ENCODE measurements around the gene AHSP.
"Not testable (repeated sequence)": the region's sequence is repeated elsewhere in the genome, so short reads cannot be mapped to it uniquely, and the experiment has no call there.

The AHSP gene

GRCh38 chr16:31501226-31501965 lies 26.3 kb upstream of the AHSP start:
- no peak for DNase-seq (ENCODE audit: low read depth)

DNA sequence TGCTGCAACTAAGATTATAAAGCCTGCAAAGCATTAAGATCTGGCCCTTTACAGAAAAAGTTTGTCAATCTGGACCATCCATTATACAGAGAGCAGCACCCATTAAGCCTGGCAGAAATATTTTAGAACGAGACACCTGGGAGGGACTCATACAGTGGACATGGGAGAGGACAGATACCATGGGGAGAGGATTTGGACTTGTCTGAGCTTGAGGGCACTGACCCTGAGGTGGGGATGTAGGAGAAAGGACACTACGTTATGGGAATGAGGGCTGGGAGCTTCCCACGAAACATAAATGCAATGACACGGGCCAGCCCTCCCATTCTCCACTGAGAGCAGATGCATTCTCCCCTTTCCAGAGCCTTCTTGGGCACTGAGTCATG lies 25.7 kb upstream of the AHSP start:
- DNase-seq (ENCODE audit: low read depth) = no peak

GRCh38 chr16:31502981-31503380 lies 24.7 kb upstream of the AHSP start:
- DNase-seq (ENCODE audit: low read depth) = no peak

- DNase-seq (ENCODE audit: low read depth) = not testable (repeated sequence)
These were observed 24.1 kb upstream of the AHSP start for GRCh38 chr16:31503555-31503954.

- no peak for DNase-seq (ENCODE audit: low read depth)
These were observed 23.5 kb upstream of the AHSP start for GRCh38 chr16:31504159-31504558.

DNA sequence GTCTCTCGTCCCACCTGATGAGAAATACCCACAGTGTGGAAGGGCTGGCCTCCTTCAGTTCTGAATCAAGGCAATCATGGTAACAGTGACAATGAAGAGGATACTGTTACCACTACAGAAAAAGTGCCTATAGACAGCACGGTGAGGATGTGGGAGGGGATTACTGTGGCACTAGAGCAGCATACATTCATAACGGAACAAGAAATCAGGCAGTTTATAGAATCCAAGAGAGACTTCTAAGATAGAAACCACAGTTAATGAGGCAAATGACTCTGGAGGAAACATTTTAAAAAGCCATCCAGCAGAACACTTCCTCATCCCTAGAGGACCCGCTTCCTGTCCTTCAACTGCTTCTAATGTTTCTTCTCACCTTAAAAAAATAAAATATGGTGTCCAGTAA lies 22.2 kb upstream of the AHSP start:
- DNase-seq (ENCODE audit: low read depth) = no peak

DNA sequence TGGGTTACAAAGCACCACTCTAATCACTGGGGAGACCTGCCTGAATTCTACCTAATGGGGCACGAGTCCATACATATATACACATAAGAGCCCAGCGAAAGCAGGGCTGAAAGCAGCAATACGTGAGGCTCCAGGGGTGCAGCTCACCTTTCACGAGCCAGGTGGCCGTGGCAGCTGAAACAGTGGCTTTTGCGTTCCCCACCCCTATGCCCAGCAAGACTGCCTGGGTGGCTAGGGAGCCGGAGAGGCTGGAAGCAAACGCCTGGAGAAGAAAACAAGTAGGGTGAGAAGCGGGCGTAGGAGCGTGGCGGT lies 20.1 kb upstream of the AHSP start:
- no peak for DNase-seq (ENCODE audit: low read depth)

- peak; percentile 83 for DNase-seq (ENCODE audit: low read depth)
These were observed 19.6 kb upstream of the AHSP start, which contains the start of gene RUSF1 for GRCh38 chr16:31507929-31508705. RUSF1 (minus strand) TSS chr16:31508391; CDS start chr16:31508373, 18 bp downstream.

GRCh38 chr16:31508706-31509195 lies 18.9 kb upstream of the AHSP start:
- DNase-seq (ENCODE audit: low read depth) = no peak

GRCh38 chr16:31513126-31513525 lies 14.6 kb upstream of the AHSP start:
- no peak for DNase-seq (ENCODE audit: low read depth)

DNA sequence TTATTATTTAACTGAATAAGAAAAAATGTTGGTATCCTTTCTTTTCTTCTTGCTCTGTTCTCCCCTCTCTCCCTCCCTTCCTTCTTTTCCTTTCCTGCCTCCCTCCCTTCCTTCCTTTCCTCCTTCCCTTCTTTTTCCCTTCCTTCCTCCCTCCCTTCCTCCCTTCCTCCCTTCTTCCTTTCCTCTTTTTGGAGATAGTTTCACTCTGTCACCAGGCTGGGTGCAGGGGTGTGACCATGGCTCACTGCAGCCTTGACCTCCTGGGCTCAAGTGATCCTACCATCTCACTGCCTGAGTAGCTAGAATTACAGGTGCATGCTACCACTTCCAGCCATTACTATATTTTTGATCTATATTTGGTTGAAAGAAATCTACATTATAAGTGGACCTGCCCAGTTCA lies 13.8 kb upstream of the AHSP start:
- DNase-seq (ENCODE audit: low read depth) = no peak

GRCh38 chr16:31517800-31518402 lies 9.8 kb upstream of the AHSP start:
- DNase-seq (ENCODE audit: low read depth) = no peak

DNA sequence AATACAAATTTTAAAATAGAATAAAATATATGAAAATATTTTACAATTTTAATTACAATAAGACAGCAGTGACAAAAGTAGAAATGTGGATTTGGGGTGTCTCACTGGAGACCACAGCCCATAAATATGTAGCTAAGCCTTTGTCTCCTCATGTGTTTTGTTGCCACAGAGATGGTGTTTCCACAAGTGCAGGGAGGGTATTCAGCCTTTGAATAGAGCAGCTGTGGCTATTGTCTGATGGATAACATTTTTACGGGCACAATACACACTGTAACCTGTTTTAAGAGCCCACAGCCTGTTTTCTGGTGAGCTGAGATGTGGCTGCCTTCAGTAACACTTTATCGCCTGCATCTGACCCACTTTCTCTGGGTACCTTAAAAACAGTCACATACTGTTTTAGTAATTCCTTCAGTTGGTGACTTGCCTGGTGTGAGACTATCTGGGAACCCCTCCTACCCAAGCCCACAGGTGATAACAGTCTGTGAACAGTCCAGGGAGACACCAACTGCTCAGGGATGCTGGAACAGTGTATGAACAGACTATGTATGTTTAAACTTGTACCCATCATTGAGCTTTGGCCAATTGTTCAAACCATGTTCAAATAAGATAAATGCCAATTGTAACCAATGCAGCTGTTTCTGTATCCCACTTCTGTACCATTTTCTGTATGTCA lies 7.8 kb upstream of the AHSP start:
- DNase-seq (ENCODE audit: low read depth) = no peak

- DNase-seq (ENCODE audit: low read depth) = no peak
These were observed 6.3 kb upstream of the AHSP start for GRCh38 chr16:31521368-31521767.

DNA sequence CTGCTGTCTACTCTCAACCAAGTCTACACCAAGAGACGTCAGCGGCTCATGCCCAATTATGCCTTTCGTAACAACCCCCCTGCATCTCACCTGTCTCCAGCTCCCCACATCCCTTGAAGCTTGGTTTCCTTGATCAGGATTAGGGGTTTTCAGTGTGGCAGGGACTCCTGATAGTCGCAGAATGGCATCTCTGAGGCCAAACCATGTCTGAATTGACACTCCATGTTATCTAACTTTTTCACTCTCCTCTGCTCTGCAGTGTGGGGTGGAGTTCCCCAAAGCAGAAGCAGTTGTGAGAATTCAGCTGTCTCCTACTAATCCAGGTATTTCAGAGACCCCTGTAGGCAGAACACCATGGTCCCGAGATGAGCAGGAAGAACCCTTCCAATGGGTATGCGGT lies 5.6 kb upstream of the AHSP start:
- DNase-seq (ENCODE audit: low read depth) = no peak

GRCh38 chr16:31523768-31524167 lies 3.9 kb upstream of the AHSP start:
- not testable (repeated sequence) for DNase-seq (ENCODE audit: low read depth)

DNA sequence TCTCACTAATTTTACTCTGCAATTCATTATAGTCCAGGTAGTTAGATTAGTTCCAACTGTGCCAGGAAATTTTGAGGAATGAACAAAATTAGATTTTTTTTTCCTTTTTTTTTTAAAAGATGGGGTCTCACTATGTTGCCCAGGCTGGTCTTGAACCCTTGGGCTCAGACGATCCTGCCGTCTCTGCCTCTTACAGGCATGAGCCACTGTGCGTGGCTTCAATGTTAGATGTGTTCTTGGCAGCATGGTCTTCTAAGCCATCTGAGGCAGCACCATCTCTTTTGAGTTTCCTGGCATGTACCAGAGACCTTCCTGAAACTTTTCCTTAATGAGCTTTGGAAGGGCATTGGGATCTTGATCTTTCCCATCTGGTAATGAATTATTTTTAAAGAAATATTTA lies 2.6 kb upstream of the AHSP start:
- no peak for DNase-seq (ENCODE audit: low read depth)

DNA sequence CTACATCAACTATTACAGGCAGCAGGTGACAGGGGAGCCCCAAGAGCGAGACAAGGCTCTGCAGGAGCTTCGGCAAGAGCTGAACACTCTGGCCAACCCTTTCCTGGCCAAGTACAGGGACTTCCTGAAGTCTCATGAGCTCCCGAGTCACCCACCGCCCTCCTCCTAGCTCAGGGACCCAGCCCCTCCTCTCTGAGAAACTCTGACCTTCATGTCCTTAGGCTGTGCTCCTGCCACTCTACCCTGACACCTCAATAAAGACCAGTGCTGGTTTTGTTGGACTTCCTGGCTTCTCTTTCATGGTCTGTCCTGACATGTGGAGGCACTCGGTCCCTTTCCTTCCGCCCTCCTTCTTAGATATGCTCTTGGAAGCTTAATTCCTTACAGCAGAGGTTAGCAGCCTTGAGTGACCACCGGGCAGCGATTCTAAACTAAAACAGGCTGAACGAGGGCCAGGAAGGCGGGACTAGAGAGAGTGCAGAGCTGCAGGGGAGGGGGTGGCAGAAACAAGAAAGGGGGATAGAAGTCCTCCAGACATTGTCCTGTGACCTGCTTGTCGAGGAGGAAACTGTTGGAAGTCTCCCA lies 915 bp downstream of the AHSP start:
- no peak for DNase-seq (ENCODE audit: low read depth)

GRCh38 chr16:31529108-31529936 lies 1.6 kb downstream of the AHSP start:
- no peak for DNase-seq (ENCODE audit: low read depth)

- DNase-seq (ENCODE audit: low read depth) = no peak
These were observed 2.2 kb downstream of the AHSP start for GRCh38 chr16:31529937-31530312.

- no peak for DNase-seq (ENCODE audit: low read depth)
These were observed 2.7 kb downstream of the AHSP start for GRCh38 chr16:31530405-31530804.

Data from activated T-cell treated with anti-CD3 and anti-CD28 coated beads for 48 hours (primary cell).